NCI-H2081 (cell line): Measurements from ENCODE around the gene MYL12A.

Source experiments
- DNase-seq, 2 experiments: peaks; one replicate each; lab custom pipeline; 2025; lab: John Stamatoyannopoulos, UW

Gene MYL12A

DNA sequence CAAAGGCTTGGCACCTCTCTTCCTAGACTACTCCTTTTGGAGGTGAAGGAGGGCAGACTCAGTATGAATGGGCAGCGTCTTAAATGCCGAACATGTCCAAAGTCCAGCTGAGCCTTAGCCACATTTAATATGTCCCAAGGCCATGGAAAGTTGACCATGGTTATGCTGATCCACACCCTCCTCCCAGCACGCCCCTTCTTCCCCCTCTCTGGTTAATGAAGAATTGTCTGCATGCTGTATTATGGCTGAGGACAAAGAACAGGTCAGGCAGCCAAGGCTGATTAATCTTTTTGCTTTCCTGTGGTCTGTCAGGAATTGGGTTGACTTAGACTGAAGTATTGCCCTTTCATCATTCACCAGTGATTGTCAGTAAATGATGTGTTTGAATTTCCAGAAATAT lies 22.0 kb upstream of the MYL12A start:
- DNase-seq = no peak

DNA sequence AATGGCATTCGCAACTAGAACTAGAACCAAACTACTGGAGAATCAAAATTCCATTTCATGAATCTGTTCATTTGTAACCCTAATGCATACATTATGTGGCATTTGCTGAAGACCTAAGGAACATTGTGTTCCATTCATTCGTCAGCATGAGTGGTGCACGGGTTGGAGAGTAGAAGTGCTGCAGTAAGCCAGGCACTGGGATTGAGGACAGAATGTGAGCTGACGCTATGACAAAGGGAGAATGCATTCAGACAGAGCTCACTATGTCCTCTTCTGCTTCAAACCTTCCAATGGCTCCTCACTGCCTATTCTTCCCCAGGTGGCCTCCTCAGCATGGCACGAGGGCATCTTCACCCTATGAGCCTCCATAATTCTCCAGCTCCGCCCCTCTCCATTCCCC lies 21.6 kb upstream of the MYL12A start:
- no peak for DNase-seq

DNA sequence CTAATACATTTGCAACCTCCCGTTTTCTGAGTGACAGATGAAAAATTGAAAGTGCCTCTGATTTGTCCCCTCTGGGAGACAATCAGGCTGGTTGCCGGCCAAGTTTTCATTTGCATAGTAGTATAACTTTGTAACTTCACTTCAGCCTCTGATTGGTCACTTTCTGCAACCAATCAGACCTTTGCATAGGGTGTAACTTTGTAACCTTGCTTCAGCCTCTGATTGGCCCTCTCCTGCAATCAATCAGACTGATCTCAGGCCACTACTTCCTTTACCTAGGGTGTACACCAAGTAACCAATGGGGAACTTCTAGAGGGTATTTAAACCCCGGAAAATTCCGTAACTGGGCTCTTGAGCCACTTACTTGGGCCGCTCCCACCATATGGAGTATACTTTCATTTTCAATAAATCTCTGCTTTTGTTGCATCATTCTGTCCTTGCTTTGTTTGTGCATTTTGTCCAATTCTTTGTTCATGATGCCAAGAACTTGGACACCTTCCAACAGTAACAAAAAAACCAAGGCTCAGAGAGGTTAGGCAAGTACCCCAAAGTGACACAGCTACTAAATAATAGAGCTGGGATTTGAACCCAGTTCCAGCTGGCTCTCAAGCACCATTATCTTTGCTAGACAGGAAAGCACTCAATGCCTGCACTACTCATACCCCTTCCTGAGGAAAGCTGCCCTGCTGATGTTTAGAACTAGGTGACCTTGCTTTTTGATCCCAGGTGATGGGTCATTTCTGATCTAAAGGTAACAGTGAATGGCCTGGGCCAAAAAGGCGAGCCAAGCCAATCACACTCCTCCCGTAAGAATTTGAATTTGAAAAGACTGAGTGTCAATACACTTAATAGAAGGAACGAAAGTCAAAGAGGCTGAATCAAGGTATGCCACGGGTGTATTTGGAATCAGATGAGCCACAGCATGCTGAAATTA lies 16.9 kb upstream of the MYL12A start:
- no peak for DNase-seq

DNA sequence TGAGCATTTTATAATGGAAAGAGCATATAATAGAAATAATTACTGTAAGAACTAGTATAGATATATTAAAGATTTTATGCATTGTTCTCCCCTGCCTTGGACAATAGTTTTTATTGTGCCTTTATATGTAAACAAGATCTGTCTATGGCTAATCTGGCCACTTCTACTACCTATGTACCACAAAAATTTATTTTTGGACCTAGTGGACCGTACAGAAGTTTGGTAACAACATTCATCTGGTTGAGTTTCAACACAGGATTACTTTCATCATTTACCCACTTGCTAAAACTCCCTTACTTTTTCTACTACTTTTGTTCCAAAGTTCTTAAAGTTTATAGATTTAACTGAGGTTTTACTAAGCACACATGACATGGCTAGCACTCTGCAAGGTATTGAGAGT lies 14.6 kb upstream of the MYL12A start:
- DNase-seq = no peak

DNA sequence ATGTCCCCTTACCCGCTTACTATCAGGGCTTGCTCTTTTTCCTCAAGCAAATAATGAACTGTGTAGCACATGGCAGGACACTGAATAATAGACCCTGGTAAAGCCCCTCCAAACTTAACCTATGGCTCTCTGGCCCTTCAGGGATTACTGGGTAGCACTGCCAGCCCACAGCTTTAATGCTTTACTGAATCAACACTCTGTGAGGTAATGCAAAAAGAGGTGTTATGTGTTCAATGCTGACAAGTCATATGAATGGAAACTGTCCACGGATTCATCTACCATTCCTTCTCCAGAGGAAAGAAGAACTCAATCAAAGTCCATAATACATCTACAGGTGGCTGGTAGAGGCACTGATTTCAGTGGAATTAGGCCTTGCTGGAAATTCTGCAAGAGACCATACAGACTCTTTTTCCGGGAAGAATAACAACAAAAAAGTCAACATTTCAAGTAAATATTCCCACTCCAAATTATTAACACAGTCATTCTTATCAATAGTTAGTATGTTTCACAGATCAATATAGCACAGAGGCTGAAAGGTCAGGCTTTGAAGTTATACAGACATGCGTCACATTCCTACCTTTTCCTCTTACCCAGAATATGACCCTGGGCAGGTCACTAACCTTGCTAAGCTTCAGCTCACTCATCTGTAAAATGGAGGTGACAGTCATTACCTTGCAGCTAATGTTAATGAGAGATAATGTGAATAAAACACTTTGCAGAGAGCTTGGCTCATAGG lies 14.0 kb upstream of the MYL12A start:
- DNase-seq = no peak

DNA sequence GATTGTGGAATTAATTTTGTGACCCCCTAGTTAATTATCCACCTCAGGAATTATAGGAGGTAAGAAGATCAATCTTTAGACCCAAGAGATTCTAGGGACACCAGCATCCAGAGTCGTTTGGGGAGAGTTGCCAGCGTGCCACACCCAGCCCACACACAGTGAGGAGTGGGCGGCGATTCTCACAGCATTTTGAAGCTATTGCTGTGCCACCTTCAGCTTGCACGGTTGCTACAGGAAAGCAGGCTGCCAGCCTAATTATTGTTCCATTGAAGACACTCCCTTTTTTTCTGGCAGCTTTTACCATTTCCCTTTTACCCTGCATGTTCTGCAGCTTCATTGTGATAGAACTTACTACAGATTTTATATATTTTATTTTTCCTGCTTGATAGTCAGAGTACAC lies 13.1 kb upstream of the MYL12A start:
- no peak for DNase-seq

DNA sequence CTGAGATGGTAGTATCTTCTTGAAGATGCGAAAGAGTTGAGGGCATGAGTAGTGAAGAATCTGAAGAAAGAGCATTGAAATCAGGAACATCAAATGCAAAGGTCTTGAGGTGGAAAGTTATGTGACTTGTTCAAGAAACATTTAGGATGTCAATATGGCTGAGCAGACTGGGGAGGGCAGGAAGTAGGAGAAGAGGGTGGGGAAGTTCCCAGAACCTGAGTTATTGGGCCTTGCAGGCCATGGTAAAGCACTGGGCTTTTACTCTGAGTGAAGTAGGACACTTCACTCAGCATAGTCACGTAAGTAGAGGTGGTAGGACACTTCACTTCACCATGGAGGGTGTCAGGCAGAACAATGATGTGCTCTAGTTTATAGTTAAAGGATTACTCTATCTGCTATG lies 11.8 kb upstream of the MYL12A start:
- no peak for DNase-seq

DNA sequence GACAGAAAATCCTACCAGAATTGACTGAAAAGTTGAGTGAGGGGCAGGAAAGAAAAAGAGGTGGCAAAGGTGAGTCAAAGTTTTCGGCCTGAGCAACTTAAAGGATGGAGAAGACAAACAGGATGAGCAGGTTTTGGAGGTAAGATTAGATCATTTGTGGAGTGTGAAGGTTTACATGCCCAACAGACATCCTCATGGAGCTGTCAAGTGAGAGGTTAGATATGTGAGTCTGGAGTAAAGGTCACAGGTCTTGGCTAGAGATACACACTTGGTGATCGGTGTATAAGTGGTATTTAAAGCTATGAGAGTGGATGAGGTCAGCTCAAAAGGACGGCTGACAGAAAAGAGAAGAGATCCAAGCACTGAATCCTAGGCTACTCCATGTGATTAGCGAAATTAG lies 11.1 kb upstream of the MYL12A start:
- no peak for DNase-seq

DNA sequence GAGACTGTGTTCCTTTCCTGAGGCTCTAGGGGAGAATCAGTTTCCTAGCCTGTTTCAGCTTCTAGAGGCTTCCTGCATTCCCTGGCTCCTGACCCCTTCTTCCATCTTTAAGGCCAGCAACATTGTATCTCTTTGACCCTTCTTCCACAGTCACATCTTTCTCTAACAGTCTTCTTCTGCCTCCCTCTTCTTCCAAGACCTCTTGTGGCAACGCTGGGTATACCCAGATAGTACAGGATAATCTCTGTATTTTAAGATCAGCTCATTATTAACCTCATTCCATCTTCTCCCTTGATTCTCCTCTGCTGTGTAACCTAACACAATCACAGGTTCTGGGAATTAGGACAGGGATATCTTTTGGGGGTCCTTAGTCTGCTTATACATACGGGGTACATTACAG lies 8.9 kb upstream of the MYL12A start:
- no peak for DNase-seq

DNA sequence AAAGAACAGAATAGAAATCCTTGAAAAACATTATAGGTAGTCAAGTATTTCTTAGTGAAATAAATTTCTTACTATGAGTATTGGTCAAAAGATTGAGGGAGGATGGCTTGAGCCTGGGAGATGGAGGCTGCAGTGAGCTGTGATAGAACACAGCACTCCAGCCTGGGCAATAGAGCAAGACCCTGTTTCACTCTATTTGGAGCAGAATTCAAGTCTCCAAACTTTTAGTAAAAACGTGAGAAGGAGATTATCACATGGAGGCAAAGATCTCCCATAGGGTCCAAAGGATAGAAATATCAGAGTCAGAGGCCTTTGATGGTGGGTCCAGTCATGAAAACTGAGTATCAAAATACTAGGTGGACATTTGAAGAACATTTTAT lies 2.4 kb upstream of the MYL12A start:
- no peak for DNase-seq

DNA sequence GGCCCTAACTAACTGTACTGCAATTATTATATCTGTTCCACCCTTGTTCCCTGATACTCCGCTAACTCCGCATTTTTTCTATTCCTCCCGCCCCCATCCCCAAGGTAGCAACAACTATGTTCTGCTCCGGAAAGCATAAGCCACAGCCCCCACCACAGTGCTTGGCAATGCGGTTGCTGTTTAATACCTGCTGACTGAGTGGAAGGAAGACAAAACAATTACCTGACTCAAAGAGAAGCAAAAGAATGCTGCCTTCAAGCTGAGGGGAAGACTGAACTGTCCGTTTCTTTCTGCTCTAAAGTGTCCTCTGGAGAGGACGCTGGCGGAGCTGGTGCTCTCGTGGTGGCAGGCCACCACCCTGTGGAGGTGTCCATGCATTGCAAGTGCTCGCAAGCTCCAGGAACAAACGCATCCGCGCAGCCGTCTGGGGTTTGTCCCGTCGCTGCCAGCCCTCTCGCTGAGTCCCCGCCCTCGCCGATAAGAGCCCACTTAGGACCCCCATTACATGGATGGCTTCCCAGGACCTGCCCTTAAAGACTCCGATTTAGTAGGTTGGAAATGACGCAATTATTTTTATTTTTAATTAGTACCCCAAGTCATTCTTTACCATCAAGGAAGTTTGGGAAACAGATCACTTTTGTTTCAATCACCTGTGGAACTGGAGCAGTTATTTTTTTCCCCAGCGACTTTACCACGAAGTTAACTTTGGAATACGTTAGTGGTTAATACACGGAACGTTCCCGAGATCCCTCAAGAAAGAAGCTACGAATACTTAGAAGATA lies 1.6 kb upstream of the MYL12A start:
- peak; percentile 73 to 81 for DNase-seq

DNA sequence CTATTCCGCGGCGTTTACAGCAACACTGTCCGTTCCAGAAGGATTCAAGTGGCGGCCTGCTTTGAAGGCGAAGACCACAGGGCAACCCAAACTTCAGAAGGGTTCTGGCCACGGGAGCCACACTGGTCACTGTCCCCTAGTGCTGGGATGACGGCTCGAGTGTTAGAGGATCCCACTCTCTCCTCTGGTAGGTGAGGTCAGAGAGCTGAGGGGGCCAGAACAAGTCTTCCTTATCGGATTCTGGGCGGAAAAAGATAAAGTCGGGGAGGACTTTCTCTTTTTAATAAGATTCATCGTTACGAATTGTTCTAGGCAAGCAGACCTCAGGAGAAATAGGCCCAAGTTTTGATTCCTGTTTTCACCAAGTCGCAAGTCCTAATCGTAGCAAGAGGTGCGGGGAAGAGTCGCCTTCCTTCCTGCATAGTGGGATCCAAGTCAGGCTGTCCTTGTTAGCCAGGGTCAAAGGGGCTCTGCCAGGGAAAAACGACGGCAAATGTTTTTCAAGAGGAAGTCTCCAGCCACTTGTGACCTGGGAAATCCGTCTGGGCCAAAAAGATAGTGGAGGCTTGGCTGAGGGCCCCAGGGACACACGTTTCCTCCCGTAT lies 864 bp upstream of the MYL12A start:
- DNase-seq = no peak

DNA sequence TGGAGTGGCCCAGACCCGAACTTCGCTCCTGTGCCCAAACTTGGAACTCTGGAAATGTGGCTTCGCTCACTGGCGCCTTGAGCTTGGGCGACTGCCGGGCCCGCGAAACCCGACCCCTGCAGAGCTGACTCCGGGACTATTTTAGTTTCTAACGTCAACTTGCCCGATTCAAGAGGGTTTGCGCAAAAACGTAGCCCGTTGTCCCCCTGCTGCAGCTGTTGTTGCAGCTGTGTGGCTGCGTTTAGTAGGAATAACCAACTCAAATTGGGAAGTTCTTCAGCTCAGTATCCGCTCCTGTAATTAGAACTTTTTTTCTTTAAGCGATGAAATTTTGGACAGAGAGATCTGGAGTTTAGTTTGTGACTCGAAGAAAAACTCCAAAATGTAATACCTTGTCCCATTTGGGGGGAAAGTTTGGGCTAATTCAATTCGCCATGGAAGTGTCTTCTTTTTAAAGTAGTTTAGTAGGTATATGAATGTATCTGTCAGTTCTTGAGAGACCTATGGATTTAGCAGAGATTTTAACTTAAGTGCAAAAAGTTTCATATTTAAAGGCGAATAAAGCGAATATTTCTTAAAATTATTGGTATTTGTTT lies 559 bp downstream of the MYL12A start:
- DNase-seq = no peak

DNA sequence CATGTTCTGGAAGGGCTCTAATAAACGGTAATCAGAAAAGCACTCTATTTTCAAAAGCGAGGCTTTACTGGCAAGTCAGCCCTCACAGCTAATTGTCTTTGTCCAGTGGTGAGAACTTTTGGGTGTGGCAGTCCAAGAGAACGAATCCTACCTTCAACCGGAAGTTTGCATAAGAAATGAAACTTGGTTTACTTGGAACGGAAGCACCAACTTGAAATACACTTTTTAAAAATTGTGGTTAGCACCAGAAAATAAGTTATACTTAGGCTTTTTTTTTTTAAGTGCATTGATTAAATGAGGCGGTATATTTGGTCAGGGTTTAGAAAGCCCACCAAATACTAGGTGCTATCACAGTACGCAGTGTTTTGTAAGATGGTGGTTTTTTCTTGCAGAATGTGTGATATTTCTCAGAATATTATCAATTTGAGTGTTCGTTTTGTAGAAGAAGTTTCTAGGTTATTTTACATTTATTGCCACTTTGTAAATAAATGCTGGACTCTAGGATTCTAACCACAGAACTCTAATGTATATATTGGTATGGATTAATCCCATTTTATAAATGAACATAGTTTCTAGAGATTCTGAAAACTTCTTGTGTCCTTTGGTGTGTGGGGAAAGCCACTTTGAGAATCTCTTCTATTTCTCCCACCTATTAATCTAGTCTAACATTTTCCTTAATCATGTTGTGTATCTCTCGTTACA lies 1.2 kb downstream of the MYL12A start:
- peak in 1 of 2 experiments; percentile 9 for DNase-seq

DNA sequence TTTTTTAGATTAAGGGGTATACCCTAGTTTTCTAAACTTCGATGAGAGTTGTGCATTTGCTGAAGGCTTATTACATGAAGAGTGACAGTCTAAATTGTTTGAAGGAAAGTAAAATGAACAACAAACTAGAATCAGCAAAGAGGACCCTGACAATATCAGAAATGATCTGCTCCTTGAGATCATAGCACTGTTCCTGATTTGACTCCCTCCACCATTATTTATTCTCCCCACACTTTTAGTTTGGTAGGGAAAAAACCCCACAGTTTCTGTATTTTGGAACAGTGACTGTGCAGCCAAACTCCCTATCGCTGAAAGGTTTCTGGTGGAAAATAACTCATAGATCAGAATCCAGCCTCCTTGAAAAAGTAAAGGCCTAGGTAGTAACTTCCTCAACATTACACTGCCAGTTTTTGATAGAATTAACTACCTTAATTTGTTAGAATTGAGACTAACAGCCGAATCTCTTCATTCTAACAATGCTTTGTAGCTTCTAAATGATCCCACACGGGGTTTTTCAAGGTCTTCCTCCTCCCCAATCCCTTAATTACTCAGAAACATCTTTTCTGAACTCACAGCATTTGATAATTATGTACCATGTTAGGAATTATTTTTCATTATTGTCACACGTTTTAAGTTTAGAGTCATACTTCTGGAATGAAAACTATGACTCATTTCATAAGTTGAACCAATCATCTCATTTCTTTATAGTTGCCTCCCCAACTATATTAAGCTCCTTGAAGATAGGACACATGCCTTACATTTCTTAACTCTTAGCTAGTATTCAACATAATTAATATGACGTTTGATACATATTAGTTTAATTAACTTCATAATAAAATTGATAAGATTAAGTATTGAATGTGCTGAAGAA lies 2.9 kb downstream of the MYL12A start:
- DNase-seq = no peak

DNA sequence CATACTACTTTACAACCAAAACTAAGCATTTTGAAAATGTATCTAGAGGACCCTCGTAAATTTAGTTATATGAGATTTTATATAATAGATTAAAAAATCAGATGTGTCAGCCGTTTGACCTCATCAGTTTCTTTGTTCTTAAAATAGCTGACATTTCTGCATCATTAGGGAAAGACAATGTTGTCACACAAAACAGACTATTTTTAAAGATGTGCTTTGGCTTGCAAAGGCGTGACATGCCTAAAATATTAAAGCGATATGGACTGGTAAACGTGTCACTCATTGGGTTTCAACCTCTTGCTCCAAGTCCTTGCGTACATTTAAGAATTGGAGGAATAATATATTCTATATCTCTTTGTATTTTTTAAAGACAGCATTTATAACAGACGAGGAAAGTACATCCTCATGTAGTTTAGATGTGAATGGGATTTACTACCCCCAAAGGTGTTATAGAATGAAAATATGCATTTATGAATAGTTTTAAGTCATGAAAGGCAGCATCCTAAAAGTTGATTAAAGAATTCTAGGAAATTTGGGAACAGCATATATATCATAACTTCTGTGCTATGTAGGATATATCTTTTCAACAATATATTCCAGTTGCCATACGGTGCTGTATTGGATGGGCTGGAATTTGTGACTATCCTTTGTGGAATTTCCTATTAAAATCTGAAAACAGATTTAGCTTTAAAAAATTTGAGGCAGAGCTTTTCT lies 3.8 kb downstream of the MYL12A start:
- DNase-seq = no peak

DNA sequence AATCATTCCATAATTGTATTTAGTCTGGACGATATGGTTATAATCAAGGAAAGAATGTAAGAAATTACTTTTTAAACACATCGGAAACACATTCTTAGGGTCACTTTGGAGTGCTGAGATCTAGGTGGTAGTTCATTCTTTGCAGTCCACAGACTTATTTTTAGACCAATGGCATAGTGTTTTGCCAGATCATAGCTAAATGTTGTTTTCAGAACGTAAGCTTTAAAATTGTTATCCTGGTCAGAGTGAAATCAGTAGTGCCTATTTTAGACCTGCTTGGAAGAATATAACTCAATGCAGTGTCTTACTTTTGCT lies 4.3 kb downstream of the MYL12A start:
- DNase-seq = no peak

DNA sequence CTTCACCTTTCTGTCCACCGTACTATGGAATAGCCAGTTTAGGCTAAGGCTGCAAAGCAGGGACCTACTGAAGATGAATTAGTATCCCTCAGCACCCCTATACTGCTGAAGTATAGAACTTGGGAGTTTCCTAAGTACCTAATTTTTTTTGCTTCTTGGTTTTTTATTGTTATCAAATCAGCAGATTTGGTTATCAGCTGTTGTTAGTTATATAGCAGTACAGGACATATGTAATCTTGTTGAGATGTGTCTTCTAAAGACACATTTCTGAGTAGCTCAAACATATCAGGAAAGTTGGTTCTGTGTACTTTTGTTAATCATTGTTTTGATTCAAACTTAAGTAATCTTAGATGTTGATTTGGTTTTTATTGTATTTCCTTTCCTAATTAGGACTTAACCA lies 5.2 kb downstream of the MYL12A start:
- no peak for DNase-seq

DNA sequence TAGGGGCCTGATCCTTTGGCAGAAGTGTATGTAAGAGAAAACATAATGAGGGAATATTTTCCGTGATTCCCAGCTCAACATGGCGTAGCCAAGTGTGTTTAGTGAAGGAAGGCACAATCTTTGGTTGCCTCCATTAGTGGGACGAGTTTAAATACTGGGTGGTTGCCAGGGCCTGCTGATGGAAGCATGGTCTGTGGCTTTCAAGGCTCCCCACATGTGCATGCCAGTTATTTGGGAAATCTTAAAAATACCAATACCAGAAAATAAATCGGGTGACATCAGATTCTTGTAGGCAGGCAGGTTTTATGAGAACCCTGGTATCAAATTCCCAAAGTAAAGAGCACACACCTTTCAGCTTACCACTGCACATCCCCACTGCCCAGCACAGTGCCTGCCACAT lies 7.1 kb downstream of the MYL12A start:
- no peak for DNase-seq
